Left cardiac atrium (tissue), 4 donors: Measurements from ENCODE around the gene NSG2. TPM values are rescaled to one million over a fixed set of nuclear protein-coding genes. Genes with fewer than 3 reads are reported as not detected.
"Not testable (repeated sequence)": the region's sequence is repeated elsewhere in the genome, so short reads cannot be mapped to it uniquely, and the experiment has no call there.

Experiments used
- ATAC-seq, 2 donors: fragments of 200-7000 bp; cut with Tn5 transposase; one replicate each; pipeline ENCODE4 v1.9.1; 2020; ENCODE audit warnings: mild to moderate bottlenecking in 2 of 2, moderate library complexity in 2 of 2
- DNase-seq: peaks from one replicate; pipeline ENCODE4 v3.0.0-alpha.2; 2020
- intact Hi-C, 2 donors: fragments of 100-400 bp; cut with DNase I; formaldehyde crosslinking; loops; one replicate each; pipeline versions ENCODE4 v1.14.1 to v1.15.1; 2022 to 2023
- total RNA-seq, 2 donors: library from RNA; stranded (reverse); fragmentation: NEBNext Ultra II Directional; extraction: Animal tissue kit (Norgen Biotek cat#: 25700); gene quantifications; one replicate each; pipeline ENCODE4 v1.2.1, GENCODE V29; 2021
- donor health status: DM: no; HTN: yes; CAD: no.
- donor health status: DM: no; HTN: yes; CAD: no; lungs with severe emphysema.
- donor health status: DM: yes; HTN: yes; CAD: no.
- donor health status: Dilated cardiomyopathy.

NSG2 gene
- total RNA-seq, 2 donors from 2014 or later: 0.63 TPM; not detected in 1

DNA sequence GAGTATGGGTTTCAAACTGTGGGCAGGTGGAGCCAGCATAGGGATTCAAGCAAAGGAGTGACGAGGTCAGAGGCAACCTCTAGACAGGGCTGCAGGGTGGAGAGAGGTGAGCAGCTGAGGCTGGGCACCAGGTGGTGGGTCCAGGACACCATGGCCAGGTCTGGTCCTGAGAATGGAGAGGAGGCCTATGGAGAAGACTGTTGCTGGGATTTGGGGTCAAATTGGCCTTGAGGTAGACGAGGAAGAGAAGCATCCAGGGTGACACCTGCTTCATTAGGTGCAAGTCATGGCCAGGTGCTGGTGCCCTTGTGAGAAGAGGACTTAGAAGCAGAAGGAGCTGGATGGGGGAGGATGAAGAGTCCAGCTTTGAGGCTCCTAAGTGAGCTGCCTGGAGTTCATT is 99.6 kb downstream of the NSG2 start:
- intact Hi-C loops: no loop called here
- DNase-seq: no peak
- no peak for ATAC-seq

DNA sequence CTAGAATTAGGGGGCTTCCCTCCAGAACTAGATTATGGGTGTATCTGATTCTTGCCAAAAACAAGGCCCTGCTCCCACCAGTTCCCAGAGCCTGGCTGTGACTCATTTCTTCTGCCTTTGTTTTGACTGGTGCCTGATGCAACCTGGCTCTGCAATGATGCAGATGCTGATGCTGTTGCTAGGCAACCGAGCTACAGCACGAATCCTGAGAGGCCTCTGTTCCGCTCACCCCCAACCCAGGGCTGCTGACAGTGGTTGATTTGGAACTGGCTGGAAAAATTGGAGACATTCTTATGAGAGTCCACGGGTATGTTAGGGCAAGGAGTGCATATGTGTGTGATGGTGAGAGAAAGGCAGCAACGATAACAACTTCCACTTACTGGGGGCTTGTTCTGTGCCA is 100.3 kb downstream of the NSG2 start:
- DNase-seq: no peak
- intact Hi-C loops: no loop called here
- no peak for ATAC-seq

DNA sequence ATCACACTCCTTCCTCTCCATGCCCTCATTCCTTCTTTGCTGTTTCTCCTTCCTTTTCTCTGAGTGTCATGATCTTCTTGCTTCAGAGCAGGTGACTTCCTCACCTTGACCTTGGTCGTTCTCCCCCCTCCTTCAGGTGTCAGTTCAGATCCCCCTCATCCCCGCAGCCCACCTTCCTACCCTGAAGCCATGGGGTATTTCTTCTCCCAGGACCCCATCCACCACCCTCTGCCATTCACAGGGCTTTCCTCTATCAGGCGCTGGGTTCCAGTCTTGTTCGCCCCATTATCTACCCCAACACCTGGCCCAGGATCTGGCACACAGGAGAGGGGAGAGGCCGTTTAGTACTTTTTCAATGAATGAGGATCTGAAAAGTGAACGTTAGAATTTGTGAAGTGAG is 101.0 kb downstream of the NSG2 start:
- DNase-seq: no peak
- intact Hi-C loops: no loop called here
- ATAC-seq: no peak

DNA sequence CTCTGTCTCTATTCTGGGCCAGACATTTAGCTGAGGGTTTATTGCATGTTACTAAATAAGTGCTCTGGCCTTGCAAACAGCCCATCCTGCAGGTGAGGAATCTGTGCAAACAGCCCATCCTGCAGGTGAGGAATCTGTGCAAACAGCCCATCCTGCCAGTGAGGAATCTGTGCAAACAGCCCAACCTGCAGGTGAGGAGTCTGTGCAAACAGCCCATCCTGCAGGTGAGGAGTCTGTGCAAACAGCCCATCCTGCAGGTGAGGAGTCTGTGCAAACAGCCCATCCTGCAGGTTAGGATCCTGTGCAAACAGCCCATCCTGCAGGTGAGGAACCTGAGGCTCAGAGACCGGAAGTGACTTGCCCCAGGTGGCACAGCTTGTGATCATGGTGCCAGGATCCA is 101.5 kb downstream of the NSG2 start:
- DNase-seq, intact Hi-C loops, ATAC-seq: not testable (repeated sequence)

DNA sequence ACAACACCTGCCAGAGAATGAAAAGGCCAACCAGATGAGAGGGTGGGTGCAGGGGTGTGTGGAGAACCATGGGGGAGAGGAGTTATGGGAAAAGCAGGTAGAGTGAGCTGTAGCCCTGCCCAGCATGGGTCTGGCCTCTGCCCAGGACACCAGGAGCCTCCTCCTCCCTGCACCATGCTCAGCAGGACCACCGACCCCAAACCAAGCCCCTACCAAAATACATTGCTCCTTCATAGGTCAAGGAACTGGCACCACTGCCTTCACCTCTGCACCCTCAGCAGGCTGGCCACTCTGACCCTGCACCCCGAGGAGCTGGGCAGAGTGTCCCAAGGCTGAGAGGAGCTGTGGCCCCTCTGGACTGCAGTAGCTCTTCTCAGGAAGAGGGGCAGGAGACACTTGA is 102.0 kb downstream of the NSG2 start:
- no peak for DNase-seq
- no peak for ATAC-seq
- intact Hi-C loops: no loop called here

DNA sequence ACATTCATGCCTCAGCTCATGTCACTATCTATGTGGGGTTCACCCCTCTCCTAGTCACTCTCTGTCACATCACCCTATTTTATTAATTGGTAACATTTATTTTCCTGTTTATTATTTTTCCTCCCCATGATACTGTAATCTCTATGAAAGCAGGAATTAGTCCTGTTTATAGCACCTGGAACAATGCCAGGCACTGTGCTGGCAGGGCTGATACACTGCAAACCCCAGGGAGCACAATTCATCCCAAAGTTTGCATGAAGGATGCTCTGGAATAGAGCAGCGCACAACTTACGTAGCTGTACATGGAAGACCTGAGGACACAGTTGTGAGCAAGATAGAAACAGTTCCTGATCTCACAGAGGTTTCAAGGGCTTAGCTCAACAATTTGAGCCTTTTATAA is 103.2 kb downstream of the NSG2 start:
- ATAC-seq (no peak), DNase-seq (no peak)
- intact Hi-C loops: no loop called here

DNA sequence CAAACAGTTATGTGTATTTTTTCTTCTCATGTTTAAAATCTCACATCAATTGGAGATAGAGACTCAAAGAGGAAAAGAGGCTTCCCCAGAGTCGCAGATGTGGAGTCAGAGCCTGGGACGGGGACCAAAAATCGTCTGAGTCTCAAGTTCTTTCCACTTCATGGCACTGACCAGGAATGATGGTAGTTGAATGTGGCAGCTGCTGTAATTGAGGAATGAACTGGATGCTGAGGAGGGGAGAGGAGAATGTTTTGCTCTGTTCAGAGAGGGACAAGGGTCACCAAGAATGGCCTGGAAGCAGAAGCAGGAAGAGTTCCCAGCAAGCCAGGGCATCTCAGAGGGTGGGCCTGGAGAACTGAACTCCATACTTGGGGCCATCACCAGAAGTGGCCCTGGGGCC is 103.9 kb downstream of the NSG2 start:
- DNase-seq (no peak), ATAC-seq (no peak)
- intact Hi-C loops: no loop called here

DNA sequence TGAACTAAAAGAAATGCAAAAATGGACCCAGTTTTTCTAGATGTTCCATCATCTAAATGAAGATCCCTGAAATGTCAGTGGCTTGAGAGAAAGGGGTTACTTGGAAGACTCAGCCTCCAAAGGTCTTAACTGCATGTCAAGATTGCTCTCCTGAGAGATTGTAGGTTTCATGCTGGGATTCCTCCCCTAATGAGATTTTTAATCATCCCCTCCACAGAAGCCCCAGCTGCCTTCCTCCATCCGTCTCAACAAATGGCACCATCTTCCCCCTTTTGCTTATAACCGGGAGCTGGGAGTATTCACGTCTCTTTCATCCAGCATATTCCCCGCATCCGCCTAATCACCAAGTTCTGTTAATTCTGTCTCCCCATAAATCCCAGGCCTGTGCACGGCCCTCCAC is 104.5 kb downstream of the NSG2 start:
- DNase-seq (no peak), ATAC-seq (no peak)
- intact Hi-C loops: no loop called here

DNA sequence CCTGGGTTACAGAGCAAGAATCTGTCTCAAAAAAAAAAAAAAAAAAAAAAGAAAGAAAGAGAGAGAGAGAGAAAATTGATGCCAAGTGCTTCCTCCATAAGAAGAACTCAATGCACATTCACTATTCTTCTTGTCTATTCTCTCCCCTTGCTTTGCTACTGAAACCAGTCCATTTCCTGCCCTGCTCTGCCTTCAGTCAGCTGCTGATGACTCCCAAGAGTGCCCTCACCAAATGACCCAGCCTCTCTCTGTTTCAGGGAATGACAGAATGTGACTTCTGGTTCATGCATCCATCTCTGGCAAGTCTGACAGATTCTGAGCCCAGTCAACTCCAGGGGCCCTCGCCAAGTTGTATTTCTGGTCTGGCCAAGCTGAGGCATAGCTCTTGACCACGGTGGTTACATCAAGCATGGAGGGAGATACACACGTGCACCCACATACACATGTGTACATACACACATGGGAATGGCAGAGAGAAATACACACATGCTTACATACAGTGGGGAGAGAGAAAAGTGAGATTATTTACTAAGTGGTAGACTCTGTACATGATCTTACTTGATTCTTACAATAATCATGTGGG is 106.2 kb downstream of the NSG2 start:
- DNase-seq (no peak), ATAC-seq (peak in 1 of 2 donors; percentile 38)
- intact Hi-C loops: no loop called here

DNA sequence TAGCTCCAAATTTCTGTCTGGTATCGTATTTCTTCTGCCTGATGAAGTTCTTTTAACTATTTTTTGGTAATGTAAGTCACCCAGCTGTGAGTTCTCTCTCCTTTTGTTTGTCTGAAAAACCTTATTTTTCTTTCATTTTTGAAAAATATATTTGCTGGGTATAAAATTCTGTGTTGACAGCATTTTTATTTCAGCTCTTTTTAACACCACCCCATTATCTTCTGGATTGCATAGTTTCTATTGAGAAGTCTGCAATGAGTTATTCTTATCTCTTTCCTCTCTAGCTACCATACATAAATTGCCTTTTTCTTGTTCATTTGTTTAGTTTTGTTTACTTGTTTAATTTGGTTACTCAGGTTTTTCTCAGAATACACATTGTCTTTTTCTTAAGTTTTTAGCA is 109.1 kb downstream of the NSG2 start:
- DNase-seq (no peak), ATAC-seq (no peak)
- intact Hi-C loops: no loop called here

DNA sequence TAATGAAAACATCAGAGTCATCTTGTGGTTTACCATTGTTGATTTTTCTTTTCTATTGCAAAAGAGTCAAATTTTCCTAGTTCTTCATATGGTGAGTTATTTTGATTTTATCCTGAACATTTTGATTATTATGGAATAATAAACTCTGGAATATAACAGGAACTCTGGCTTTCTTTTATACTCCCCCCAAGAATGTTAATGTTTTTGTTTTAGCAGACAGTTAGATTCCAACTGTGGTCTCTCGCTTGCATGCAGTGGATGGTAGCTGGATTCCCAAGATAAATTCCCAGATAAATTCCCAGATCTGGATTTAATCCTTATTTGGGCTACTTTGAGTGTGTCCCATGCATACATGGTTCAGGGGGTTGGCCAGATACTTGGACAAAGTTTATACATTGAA is 109.8 kb downstream of the NSG2 start:
- ATAC-seq: no peak
- intact Hi-C loops: no loop called here
- no peak for DNase-seq

DNA sequence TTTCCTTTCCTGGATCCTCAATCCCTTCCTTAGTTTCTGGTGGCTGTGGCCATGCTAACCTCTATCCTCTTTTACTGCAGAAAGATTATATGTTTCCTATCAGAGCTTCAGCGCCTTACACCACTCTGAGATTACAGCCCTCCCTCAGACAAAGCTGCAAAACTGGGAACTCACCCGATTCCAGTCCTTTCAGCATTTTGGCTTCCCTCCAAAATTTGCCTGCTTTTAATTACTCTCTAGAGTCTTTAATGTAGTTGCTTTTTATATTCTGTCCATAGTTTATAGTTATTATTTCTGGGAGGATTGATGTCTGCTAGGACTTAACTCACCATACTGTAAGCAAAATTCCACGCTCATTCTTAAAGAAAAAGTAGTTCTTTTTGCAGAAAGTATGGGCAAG is 110.2 kb downstream of the NSG2 start:
- intact Hi-C loops: no loop called here
- no peak for ATAC-seq
- DNase-seq: no peak

DNA sequence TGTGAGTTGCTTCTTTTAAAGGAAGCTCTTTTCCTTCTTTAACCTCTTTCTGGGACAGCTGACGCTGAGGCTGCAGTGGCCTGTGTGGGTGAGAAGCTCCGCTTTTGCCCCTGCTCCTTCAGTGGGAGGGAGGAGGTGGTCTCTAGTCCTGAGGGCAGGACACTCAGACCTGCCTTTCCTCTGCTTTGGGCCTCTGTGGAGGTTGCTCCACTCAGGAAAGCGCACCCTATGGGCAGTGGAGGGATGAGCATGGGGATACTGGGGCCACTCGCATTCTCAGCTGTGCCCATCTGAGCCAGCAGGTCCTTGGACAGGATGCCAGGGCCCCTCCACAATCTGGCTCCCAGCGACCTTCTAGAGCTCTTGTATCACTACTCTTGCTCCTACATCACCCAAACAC is 111.5 kb downstream of the NSG2 start:
- ATAC-seq: no peak
- intact Hi-C loops: no loop called here

More for the DNA sequence above, 111.5 kb downstream of the NSG2 start:
- no peak for DNase-seq

Other genes with a start within 250 kb of the NSG2 start
- 100 to 1,000 TPM in 1 of 2 donors, 10 to 100 TPM in 1; 73.8 to 178 TPM for gene CPEB4, start 157.4 kb upstream of the NSG2 start, total RNA-seq
- under 1 TPM in 1 of 2 donors, not detected in 1; 0.47 TPM for gene C5orf47, start 56.5 kb upstream of the NSG2 start, total RNA-seq